Parietal lobe (tissue), 1 donor: ENCODE data around the gene CENPF. TPM values are rescaled to one million over a fixed set of nuclear protein-coding genes. Genes with fewer than 3 reads are reported as not detected.

ENCODE experiments used
- total RNA-seq: library from RNA; depleted of rRNA; stranded (reverse); fragments of >200 nt; gene quantifications from one replicate; pipeline ENCODE4 v1.2.3, GENCODE V29; 2014

CENPF gene
- total RNA-seq: 30.0 TPM

GRCh38 chr1:214602764-214603657 lies at the start of gene CENPF:
Gene CENPF, plus strand, starts transcription at chr1:214603195. Its CDS starts 10,560 bp downstream, at chr1:214613755.

Other genes with a start within 250 kb of the CENPF start
- gene PTPN14, start 51.6 kb upstream of the CENPF start, total RNA-seq: 2.2 TPM